Tibial artery (tissue), 4 donors: ENCODE data around the gene SENP7.
"Not testable (repeated sequence)": the region's sequence is repeated elsewhere in the genome, so short reads cannot be mapped to it uniquely, and the experiment has no call there.

Source experiments
- DNase-seq, 2 donors: peaks; one replicate each; pipeline ENCODE4 v3.0.0-alpha.2; 2019
- H3K27ac ChIP-seq, 2 donors: fragments of 200-600 bp; sonication (generic) in 1 of 2; 1 replicate in 1 of 2; 2 replicates in 1 of 2; pipeline ENCODE4 v1.5.1; 2018 to 2019; ENCODE audit warnings: mild to moderate bottlenecking in 1 of 2
- H3K27me3 ChIP-seq, 2 donors: fragments of 200-600 bp; sonication (generic) in 1 of 2; one replicate each; pipeline versions ENCODE4 v1.5.1 to v1.6.0; 2016 to 2019
- H3K36me3 ChIP-seq, 3 donors: fragments of 200-600 bp; sonication (generic) in 2 of 3; one replicate each; pipeline ENCODE4 v1.5.1; 2016 to 2019; ENCODE audit warnings: mild to moderate bottlenecking in 2 of 3
- H3K4me1 ChIP-seq, 4 donors: fragments of 200-600 bp; sonication (generic) in 2 of 4; 1 replicate in 3 of 4; 2 replicates in 1 of 4; pipeline ENCODE4 v1.5.1; 2016 to 2019
- H3K4me3 ChIP-seq, 2 donors: fragments of 200-600 bp; sonication (generic) in 1 of 2; 1 replicate in 1 of 2; 2 replicates in 1 of 2; pipeline ENCODE4 v1.5.1; 2018 to 2019; ENCODE audit warnings: mild to moderate bottlenecking in 2 of 2
- H3K9me3 ChIP-seq, 3 donors: fragments of 200-600 bp; sonication (generic) in 1 of 3; one replicate each; pipeline ENCODE4 v1.5.1; 2016 to 2019
- intact Hi-C: fragments of 100-400 bp; cut with DNase I; formaldehyde crosslinking; loops from one replicate; pipeline ENCODE4 v1.15.0; 2023; ENCODE audit warnings: low total_unique reads
- TF ChIP-seq, protein P1 (sequence below), 2 experiments: fragments of 200-600 bp in 1 of 2; fragments of 450-650 bp in 1 of 2; IDR thresholded peaks; one replicate each; pipeline ENCODE4 v1.5.1; 2017 to 2019; ENCODE audit warnings: antibody characterized with exemption in 2 of 2, mild to moderate bottlenecking in 1 of 2, moderate library complexity in 1 of 2

The SENP7 gene

DNA sequence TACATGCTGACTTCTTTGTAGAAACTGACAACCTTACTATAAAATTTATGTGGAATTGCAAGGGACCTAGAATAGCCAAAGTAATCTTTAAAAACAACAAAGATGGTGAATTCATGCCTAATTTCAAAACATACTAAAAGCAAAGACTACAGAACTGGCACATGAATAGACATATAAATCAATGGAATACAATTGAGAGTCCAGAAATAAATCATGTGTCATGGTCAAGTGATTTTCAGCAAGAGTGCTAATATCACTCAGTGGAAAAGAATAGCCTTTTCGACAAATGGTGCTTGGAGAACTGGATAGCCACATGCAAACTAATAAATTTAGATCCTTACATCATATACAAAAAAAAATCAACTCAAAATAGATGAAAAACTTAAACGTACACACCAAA lies 201.3 kb downstream of the SENP7 start:
- Histone ChIP-seq H3K36me3 (no peaks in the 10 kb centered on the region), H3K9me3 (peaks cover 0 to 10% (median 7%) of the 10 kb centered on the region in 3 donors), H3K27ac (peak overlapping the region; percentile 64 to 74), H3K4me1 (peaks cover 0 to 32% (median 2%) of the 10 kb centered on the region in 4 donors), H3K27me3 (no peaks in the 10 kb centered on the region), H3K4me3 (no peak overlapping the region)
- no peak for DNase-seq
- TF ChIP-seq, protein P1, sequence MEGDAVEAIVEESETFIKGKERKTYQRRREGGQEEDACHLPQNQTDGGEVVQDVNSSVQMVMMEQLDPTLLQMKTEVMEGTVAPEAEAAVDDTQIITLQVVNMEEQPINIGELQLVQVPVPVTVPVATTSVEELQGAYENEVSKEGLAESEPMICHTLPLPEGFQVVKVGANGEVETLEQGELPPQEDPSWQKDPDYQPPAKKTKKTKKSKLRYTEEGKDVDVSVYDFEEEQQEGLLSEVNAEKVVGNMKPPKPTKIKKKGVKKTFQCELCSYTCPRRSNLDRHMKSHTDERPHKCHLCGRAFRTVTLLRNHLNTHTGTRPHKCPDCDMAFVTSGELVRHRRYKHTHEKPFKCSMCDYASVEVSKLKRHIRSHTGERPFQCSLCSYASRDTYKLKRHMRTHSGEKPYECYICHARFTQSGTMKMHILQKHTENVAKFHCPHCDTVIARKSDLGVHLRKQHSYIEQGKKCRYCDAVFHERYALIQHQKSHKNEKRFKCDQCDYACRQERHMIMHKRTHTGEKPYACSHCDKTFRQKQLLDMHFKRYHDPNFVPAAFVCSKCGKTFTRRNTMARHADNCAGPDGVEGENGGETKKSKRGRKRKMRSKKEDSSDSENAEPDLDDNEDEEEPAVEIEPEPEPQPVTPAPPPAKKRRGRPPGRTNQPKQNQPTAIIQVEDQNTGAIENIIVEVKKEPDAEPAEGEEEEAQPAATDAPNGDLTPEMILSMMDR (IDR thresholded peaks at IDR 0.05), result no peak
- intact Hi-C loops, result no loop called here

DNA sequence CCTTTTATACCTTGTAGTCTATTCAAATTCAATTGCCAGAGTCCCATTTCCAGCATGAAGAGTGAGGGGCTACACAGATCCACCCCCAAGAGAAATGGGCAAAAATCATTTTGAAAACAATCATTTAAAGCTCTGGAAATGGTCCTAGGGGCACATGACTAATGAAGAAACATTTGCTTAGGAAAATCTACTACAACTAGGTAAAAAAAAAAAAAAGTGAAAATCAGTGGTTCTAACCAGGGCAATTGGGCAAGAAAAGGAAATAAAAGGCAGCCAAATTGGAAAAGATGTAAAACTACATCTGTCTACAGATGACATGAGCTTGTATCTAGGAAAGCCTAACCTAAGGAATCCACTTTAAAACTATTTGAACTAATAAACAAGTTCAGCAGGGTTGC lies 202.0 kb downstream of the SENP7 start:
- H3K4me1 ChIP-seq, result peaks cover 0 to 32% (median 2%) of the 10 kb centered on the region in 4 donors
- H3K27ac ChIP-seq, result peak overlapping the region; percentile 64 to 74
- intact Hi-C loops, result no loop called here

DNA sequence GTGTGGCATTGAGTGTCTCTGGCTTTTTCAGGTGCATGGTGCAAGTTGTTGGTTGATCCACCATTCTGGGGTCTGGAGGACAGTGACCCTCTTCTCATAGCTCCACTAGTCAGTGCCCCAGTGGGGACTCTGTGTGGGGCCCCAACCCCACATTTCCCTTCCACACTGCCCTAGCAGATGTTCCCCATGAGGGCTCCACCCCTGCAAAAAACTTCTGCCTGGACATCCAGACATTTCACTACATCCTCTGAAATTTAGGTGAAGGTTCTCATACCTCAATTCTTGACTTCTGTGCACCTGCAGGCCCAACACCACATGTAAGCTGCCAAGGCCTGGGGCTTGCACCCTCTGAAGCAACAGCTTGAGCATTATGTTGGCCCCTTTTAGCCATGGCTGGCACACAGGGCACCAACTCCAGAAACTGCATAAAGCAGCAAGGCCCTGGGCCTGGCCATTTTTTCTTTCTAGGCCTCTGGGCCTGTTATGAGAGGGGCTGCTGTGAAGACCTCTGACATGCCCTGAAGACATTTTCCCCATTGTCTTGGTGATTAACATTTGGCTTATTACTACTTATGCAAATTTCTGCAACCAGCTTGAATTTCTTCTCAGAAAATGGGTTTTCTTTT lies 204.8 kb downstream of the SENP7 start:
- not testable (repeated sequence) for H3K4me3 ChIP-seq

More for the DNA sequence above, 202.0 kb downstream of the SENP7 start:
- no peaks in the 10 kb centered on the region for H3K36me3 ChIP-seq
- H3K9me3 ChIP-seq, result peaks cover 0 to 10% (median 7%) of the 10 kb centered on the region in 3 donors
- H3K27me3 ChIP-seq, result no peaks in the 10 kb centered on the region
- no peak for DNase-seq
- peak overlapping the region; percentile 3 to 14 for H3K4me3 ChIP-seq
- TF ChIP-seq, protein P1 (IDR thresholded peaks at IDR 0.05), result no peak

DNA sequence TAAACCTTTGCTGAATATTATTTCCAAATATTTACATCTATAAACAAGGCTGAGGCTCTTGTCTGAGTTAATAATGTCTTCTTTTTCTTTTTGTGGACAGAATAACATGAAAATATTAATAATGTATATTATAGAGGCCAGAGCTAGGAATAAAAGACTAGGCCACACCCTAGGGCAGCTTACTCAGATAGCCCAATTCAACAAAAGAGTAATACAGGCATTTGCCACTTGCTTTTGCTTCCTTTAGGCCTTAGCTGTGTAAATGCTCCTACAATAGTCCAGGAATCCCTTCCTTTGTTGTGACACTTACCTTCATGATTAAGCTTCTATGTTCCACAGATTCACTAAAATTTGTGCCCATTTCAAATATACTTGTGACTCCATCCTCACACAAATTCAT lies 209.2 kb downstream of the SENP7 start:
- Histone ChIP-seq H3K4me1 (no peaks in the 10 kb centered on the region), H3K4me3 (no peak overlapping the region), H3K27ac (no peak overlapping the region), H3K9me3 (peaks cover 0 to 10% (median 7%) of the 10 kb centered on the region in 3 donors), H3K27me3 (no peaks in the 10 kb centered on the region), H3K36me3 (no peaks in the 10 kb centered on the region)
- intact Hi-C loops, result no loop called here
- no peak for DNase-seq
- TF ChIP-seq, protein P1 (IDR thresholded peaks at IDR 0.05), result no peak

More for the DNA sequence above, 204.8 kb downstream of the SENP7 start:
- H3K27ac ChIP-seq, H3K27me3 ChIP-seq, intact Hi-C loops, DNase-seq, H3K9me3 ChIP-seq, H3K36me3 ChIP-seq: not testable (repeated sequence)
- H3K4me1 ChIP-seq, result peaks cover 0 to 32% (median 2%) of the 10 kb centered on the region in 4 donors

DNA sequence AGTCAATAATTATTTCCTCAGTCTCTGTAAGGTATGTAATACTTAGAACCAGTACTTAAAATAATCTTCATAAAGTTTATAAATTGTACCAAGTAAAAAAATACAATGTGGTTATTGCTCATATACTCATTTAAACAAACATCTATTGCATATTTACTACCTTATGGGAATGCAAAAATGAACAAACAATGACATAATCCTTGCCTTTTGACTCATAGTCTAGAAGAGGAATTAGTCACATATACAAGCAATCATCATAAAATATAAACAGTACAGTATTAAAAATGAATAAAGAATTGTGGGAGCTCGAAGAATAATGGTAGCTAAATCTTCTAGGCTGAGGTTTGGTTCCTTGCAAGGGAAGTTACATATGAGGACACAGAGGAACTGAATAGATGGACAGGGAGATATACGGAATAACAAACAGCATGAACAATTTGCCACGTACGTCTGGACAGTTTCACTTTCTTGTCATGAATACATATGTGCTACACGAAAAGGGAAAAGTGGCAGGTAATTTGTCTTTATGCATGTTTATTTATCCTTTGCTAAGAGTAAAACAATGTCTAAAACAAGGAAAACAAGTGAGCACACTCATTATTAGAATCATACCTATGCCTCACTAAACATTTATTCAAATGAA lies 209.8 kb downstream of the SENP7 start:
- Histone ChIP-seq H3K9me3 (peaks cover 0 to 8% (median 5%) of the 10 kb centered on the region in 3 donors), H3K4me3 (no peak overlapping the region), H3K27ac (no peak overlapping the region), H3K27me3 (no peaks in the 10 kb centered on the region), H3K36me3 (no peaks in the 10 kb centered on the region), H3K4me1 (no peaks in the 10 kb centered on the region)
- intact Hi-C loops, result no loop called here
- DNase-seq, result no peak
- TF ChIP-seq, protein P1 (IDR thresholded peaks at IDR 0.05), result no peak

DNA sequence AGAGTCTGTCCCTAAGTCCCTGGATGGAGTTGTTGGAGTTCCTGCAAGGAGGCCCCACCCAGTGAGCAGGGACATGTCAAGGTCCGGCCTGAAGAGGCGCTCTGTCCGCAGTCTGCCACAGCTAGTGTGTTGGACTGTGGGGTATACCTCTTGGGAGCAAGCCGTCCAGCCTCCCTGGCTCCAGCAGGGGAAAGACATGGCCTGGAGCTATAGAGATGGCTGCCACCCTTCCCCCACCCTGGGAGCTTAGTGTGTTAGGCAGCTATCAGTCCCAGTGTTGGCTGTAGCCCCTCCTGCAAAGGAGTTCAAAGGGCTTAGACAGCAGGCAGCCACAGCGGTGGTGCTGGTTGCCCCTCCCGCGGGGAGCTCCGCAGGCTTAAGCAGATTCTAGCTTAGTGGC lies 212.9 kb downstream of the SENP7 start:
- Histone ChIP-seq H3K4me3 (no peak overlapping the region), H3K9me3 (peaks cover 0 to 3% (median 0%) of the 10 kb centered on the region in 3 donors), H3K27ac (no peak overlapping the region), H3K36me3 (no peaks in the 10 kb centered on the region), H3K4me1 (no peaks in the 10 kb centered on the region), H3K27me3 (no peaks in the 10 kb centered on the region)
- no peak for DNase-seq
- TF ChIP-seq, protein P1 (IDR thresholded peaks at IDR 0.05), result no peak
- intact Hi-C loops, result no loop called here
